ENCODE results near the gene RAB6D.
"Not testable (repeated sequence)": the region's sequence is repeated elsewhere in the genome, so short reads cannot be mapped to it uniquely, and the experiment has no call there.

DNA sequence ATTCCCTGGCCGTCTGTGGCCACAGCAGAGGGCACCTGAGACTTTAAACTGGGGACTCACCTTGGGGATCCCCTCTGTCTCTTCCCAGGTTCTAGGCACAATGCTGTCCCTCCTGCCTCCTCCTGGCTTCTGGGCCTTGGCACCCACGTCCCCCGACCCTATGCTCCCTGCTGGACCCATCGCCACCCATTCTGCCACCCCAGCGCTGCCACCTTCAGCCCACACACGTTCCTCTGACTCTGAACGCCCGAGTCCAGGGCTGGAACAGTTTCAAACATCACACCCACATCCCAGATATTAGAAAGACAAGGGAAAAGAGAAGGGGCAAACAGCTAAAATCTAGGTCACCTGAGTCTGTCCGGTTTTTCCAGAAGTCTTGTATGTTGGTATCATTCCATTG, 28.0 kb upstream of the RAB6D start:
- TF ChIP-seq POLR2A (IDR thresholded peaks at IDR 0.05; ENCODE audit: low read length); GATA1 (IDR thresholded peaks at IDR 0.05; ENCODE audit: low read depth, low read length): not testable (repeated sequence)
